CD4-positive, alpha-beta T cell treated with Interleukin-17A for 1 hour (primary cell): Measurements from ENCODE around the gene FRS2.

Source experiments
- DNase-seq: peaks from one replicate; pipeline ENCODE4 v3.0.0-alpha.2; 2020

The FRS2 gene

DNA sequence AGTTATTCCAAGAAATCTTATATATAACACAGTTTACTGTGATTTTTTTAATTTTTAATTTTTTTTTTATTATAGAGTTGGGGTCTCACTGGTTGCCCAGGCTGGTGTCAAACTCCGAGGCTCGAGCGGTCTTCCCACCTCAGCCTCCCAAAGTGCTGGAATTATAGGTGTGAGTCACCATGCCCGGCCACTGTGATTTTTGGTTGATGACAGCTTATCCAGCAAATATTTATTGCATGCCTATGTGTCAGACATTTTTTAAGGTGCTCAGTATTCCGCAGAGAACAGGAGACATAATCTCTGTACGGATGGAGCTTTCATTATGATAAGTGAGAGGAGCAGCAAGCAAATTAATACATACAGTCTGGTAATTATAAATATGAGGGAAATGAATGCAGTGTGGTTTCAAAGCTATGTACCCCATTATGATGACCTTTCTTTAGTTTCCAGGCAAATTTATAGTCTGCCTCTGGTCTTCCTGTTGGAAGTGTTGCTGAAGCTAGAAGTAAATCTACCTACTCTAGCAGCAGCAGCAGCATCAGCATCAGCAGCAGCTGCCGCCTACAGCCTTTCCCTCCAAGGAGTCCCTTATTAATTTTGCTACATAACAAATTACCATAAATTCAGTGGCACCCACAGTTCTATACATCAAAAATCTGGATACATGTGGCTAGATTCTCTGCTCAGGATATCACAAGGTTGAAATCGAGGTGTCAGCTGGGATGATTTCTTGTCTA is 32.3 kb downstream of the FRS2 start:
- no peak for DNase-seq

DNA sequence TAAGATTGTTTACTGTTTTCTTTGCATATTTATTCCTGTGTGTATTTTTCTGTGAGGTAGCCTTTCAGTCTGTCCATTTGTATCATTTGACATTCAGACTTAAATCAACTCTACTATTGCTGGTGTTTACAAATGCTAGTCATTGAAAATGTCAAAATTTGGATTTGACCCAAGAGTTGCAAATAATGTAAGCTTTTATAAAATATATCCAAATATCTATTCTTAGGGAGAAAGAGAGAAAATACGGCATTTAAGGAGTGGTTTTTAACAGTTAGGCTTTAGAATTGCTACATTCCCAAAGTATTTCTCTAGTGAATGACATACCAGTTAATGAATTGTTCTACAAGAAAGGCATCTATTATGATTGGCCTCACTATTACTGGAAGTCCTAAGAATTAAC is 37.9 kb downstream of the FRS2 start:
- no peak for DNase-seq

DNA sequence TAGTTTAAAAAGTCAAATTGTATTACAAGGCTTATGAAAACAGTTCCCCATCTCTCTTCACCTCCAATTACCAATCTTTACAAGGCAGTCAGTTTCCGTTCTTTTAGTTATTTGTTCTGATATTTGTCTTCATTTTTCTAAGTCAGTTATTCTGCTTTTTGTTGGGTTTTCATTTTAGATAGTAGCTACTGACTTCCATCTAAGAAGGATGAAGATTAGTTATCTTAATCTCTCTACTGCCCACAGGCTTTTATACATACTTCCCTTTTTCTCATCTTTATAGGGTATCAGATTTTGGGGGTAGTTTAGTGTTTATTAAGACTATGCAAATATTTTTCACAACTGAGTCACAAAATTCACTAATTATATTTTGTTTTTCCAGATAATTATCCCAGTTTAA is 38.4 kb downstream of the FRS2 start:
- no peak for DNase-seq

DNA sequence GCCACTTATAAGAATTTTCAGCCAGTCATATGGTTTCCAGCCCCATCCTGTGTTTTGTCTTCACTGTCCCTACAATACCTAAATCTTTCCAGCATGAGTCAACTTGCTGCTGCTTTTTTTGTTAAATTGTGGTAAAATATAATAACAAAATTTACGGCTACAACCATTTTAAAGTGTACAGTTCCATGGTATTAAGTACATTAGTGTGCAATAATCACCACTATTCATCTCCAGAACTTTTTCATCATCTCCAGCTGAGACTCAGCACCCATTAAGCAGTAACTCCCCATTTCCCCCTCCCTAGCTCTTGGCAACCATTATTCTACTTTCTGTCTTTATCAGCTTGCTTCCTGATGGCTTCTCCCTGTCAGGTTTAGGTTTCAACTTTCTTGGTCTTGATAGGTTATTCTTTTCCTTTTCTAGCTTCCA is 39.1 kb downstream of the FRS2 start:
- no peak for DNase-seq

DNA sequence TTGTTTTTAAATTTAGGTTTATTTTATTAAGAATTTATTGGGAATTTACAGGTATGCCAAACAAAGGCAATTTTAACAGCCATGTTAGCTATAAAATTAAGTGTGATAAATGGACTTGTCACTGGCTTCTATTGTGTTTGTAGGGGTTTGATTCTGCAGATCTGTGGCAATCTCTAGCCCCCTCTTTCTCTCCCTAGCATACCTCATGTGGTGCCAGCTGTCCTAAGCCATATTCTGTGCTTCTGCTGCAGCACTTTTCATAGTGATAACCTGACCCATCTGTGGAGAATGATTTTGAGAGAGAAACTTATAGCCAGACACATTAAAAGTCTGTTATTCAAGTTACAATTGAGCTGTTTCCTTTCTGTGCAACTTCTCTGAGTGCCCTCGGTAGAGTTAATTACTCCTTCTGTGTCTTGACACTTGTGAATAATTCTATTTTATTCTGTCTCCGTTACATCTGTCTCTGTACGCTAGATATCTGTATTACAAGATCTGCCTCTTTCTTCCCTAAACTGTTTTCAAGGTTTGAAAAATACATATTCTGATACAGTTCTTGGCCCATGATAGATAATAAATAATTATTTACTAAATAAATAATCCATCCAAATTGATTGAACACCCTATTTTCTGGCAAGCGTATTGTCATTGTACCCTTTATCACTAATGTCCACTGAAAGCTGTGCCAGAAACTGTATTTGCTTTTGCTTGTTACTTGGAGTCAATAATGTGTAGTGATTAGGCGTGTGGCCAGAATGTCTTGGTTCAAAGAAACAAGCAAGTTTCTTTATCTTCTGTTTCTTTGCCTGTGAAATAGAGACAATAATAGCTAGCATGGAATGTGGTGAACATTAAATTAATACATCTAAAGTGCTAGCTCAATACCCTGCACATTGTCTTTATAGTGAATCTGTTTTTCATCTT is 40.0 kb downstream of the FRS2 start:
- DNase-seq, result no peak

DNA sequence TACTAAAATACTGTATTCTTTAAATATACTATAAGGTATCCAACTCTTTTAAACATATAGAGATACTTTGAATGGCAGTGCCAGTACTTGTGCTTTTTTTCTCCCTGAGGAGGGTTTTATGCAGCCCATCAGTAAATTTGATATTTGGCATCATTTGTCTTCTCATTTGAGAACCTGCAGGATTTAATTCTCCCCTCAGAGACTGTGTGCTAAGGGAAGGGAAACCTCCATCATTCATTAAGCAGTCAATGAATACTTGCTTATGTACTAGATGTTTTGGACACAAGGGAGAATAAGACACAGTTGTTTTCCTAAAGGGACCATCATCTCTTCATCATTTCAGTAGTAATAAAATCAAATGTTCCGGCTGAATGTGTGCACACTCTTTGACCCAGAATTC is 40.8 kb downstream of the FRS2 start:
- DNase-seq, result no peak

DNA sequence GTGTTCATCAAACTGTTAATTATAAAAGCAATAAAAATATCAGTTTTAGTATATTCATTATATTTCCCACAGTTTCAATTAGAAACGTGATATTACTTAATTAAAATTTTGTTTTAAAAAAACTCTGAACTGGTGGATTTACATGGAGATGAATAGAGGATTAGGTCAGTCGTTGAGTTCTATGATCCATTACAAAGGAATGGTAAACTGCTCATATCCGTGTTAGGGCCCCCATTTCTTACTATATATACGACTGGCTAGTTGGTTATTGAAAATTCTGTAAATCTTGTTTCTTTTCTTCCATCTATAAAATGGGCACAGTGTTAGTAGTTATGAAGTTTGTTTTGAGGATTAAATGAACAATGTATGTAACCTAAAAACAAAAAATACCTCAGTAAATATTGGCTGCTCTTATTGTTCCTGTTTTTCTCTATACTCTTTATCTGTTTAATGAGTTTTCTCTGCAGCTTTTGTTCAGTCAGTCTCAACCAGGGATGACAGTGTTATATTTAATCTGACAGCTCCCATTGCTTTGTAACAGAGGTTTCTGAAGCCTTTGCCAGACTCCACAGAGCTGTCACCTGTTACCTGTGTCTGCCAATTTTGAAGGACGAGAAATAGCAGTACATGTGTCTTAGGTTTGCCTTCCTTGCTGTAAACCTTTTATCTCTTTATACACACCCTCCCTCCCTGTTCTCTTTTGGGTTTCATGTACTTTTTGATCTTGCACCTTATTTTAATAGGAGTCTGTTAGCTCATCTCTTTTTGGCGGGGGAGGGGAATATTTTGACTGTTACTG is 41.5 kb downstream of the FRS2 start:
- no peak for DNase-seq

DNA sequence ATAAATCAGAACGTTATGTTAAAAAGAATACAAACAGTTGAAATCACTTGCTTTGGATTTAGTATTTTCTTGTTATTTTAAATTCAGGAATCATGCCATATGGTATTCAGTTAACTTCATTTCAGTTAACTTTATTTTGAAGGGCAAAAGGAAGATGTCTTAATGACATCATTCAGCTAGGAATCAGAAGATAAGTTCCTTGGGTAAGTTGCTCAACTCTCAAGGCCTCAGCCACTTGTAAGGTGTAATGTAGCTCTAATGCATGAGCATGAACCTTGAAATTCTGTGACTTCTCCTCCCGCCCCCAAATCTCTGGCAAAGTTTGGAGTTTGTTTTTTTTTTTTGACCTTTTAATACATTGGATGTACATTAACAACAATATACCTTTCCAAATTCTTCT is 42.6 kb downstream of the FRS2 start:
- no peak for DNase-seq

DNA sequence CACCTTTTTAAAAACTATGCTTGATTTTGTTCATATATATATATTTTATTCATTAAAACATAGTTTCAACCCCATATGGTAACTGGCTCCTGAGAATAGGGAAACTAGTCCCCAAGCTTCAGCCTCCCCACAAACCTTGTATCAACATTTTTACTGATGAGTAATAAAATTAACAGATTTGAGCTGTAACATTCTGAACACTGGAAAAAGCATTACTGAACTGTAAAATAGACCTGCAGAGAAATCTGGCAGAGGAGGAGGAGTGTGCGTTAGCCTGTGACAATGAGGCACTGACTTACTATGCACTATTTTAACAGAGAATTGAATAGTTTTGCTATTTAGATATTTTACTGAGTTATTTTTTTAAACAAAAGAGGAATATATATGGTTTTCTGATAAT is 43.1 kb downstream of the FRS2 start:
- DNase-seq, result no peak

DNA sequence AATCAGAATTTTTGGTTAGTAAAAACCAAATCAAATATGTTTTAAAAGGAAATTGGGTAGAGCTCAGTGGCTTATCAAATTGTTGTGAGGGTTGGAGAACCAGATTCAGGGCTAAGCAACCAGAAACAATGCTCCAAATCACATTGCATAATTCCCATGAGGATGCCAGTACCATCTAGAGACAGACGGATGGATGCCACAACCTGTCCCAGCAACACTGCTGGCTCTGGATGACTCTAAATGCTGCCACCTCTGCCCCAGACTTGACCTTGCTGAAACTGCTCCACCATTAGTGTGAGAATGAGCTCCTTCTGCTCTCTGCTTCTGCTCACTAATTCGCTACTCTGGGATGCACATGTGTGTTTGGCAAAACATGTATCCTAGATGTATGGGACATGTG is 43.9 kb downstream of the FRS2 start:
- no peak for DNase-seq

DNA sequence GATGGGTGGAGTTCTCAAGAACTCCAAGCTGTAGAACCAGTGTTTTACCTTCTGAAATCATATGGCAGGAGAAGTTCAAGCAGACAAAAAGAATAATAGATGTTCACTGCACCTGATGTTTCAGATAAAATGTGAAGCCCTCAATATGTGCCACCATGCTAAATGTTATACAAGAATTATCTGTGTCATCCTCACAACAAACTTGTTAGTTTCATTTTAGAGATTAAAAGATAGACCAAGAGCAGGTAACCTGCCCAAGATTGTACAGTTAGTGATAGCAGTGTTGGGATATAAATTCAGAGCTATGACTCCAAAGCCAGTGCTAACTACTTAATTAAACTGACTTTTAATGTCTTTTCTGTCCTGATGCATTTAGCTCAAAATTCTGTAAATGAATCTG is 44.7 kb downstream of the FRS2 start:
- no peak for DNase-seq

DNA sequence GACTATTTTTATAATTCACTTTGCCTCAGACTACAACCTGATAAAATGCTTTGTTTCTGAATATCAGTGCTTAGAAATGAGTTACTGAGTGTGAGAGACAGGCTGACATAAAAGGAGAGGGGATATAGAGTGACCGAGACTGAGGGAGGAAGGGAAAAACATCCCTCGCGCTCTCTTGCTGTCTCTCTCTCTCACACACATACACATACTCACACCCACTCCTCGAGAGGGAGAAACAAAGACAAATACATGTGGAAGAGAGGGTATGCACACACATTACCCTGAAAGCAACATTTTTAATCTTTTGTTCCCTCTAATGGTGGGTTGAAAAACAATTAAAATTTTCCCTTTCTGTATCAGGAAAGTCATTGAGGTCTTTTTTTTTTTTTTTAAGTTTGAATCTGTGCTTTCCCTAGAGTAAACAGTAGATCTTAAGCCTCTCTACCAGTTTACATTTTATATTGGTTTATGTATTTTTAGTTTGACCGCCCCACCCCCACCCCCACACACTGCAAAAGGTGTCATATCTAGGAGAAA is 45.3 kb downstream of the FRS2 start:
- DNase-seq, result no peak

DNA sequence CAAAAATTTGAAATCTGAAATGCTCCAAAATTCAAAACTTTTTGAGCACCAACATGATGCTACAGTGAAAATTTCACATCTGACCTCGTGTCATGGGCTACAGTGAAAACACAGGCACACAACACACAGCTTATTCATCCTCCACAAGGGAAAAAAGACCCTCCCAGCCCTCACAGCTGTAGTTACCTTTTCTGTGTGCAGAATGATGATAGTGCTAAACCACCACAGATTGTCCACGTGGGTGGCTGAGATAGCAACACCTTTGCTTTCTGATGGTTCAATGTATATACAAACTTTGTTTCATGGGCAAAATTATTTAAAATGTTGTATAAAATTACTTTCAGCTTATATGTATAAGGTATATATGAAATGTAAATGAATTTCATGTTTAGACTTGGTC is 46.8 kb downstream of the FRS2 start:
- DNase-seq, result no peak

DNA sequence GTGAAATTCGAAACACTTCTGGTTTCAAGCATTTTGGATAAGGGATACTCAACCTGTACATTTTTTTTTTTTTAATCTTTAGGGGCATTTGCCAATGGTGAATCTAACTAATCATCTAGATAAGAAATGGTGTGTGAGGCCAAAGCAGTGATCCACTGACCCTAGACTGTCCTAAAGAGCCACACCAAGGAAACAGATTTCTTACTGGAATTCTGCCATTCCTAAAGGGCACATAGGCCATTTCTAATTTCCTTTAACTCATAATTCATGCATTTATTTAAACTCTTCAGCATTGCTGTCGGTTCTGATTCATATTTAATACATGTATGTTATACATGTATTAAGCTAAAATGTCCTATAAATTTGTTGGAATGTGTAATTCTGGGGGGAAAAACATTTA is 47.2 kb downstream of the FRS2 start:
- no peak for DNase-seq

DNA sequence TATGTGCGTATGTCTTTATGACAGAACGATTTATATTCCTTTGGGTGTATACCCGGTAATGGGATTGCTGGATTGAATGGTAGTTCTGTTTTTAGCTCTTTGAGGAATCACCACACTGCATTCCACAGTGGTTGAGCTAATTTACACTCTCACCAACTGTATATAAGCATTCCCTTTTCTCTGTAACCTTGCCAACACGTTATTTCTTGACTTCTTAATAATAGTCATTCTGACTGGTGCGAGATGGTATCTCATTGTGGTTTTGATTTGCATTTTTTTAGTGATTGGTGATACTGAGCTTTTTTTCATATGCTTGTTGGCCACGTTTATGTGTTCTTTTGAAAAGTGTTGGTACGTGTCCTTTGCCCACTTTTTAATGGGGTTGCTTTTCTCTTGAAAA is 49.7 kb downstream of the FRS2 start:
- no peak for DNase-seq

DNA sequence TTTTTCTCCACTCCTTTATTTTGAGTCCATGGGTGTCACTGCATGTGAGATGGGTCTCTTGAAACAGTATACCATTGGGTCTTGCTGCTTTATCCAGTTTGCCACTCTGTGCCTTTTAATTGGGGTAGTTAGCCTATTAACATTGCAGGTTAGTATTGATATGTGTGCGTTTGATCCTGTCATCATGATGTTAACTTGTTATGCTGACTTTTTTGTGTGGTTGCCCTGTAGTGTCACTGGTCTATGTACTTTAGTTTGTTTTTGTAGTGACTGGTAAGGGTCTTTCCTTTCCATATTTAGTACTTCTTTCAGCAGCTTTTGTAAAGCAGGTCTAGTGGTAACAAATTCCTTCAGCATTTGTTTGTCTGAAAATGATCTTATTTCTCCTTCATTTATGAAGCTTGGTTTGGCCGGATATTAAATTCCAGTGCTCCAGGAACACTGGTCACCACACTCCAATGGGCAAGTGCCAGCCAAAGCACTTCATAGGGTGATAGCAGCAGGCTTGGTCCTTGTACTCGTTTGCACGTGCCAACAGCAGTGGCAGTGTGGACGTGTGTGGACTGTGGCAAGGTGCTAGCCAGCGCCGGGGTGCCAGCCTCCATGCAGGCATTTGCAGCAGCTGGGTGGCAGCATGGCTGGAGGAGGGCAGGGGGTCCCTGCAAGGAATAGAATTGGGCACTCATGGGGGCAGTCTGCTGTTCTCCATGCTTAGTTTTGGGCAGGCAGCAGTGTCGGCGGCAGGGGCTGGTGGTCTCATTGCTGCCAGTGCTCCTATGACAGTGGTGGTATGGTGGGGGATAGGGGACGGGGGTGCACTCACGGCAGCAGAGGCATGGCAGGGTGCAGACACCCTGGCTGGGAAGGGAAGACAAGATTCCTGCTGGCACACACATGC is 53.5 kb downstream of the FRS2 start:
- no peak for DNase-seq

DNA sequence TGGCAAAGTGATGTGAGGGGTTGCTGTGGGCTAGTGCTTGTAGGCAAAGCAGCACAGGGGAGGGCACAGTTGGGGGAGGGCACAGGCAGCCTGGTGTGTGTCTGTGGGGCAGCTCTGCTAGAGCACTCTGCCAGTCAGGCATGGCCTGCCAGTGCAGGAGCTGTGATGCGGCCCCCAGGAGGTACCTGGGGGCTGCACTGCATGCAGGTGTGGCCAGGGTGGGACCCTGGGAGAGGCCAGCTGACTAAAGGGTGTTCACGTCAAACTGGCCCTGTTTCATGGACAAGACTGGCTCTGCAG is 54.1 kb downstream of the FRS2 start:
- no peak for DNase-seq

DNA sequence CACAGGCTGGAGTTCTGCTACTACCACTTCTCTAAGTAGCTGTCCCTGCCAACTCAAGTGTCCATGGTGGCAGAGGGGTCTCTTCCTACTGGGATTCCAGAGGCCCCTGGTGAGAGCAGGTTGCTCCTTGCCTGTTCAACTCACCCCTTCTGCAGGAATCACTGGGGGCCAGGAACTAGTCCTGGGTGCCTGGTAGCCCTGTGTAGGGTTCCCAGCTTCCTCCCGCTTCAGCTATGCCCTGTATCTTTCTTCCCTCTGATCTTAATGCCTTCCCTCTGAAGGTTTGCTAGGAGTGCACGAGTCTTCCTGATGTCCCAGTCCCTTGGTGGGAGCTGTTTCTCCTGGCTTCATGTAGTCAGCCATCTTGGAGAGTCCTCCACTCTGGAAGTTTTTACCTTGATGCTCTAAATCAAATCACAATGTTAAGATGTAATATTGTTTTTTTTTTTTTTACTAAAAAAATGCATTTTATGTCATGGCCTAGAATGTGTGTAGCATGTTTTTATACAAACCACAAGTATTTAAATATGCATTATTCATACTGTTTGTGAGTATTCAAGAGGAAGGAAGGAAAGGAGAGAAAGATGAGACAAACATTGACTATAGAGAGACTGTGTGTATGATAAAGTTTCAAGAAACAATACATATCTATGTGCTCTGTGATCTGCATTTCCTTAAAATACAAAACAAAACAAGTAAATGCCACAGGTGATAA is 54.7 kb downstream of the FRS2 start:
- DNase-seq, result no peak

DNA sequence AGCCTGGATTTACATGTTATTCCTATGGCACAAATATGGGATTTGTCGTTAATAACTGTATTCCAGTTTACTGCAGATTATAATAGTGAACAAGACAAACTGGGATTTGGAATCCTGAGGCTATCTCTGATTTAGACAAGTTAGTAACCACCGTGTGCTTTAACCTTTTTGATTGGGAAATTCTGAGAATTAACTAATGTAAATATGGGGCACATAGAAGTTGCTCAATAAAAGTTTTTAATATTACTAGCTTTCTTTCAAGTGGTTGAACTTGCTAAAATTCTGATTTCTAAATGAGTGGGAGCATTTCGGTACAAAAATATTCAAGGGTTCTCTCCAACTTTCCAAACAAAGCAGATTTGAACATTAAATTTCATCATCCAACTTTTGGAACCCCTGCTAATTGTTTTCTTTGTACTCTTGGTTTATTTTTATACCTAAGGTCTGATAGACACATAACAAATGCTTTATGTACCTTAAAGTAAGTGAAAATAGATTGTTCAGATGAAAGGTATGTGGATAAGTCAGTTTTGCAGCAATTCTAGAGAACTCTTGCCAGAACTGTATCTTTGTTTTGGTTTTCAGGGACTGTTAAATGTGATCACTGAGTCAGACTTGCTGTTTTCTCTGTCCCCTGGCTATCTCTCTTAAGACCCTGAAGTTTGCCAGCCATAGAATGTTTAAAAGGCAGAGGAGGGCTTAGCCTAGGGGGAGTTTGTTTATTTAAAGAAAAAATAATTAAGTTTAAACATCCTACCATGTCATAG is 57.5 kb downstream of the FRS2 start:
- DNase-seq, result no peak

DNA sequence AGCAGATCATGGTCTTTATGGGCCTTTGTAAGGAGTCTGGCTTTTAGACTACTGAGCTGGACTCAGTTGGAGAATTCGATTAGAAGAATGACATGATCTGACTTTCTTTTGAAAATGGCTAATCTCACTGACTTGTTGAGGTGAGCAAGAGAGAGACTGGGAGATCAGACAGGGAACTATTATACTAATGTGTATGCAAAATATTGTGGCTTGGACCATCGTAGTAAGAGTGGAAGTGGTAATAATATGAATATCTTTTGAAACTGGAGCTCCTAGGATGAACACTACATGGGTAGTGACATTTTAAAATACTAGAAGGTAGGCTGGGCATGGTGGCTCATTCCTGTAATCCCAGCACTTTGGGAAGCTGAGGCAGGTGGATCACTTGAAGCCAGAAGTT is 58.8 kb downstream of the FRS2 start:
- DNase-seq, result no peak

DNA sequence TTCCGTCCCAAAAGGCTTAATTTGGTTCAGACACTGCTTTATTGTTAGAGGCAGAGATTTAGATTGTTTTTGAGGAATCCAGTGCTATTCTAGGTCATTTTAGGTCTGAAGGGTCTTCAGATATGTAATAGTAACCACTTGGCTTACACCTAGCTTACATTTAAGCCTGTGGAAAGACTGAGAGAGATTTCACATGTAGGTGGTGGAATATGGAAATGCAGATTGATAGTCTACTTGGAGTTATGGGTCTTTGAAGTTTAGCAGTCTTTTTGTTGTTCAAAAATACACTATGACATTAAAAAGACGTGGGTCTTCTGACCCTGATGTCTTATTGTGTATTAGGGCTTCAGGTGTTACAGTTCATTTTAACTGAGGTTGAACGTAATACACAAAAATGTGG is 63.7 kb downstream of the FRS2 start:
- no peak for DNase-seq
